WTC11 (cell line): Measurements from ENCODE around the gene LMF1.

Experiments used
- CBFB ChIP-seq: sonication (generic); formaldehyde crosslinking; IDR thresholded peaks from 2 replicates; pipeline ENCODE4 v1.8.1; 2022; ENCODE audit warnings: mild to moderate bottlenecking, low read depth, missing genetic modification reagents
- TF ChIP-seq, protein P1 (sequence below): sonication (generic); formaldehyde crosslinking; conservative IDR thresholded peaks from 2 replicates; pipeline ENCODE4 v1.8.1; 2023; ENCODE audit warnings: mild to moderate bottlenecking, low read depth, missing genetic modification reagents, moderate library complexity
- TF ChIP-seq, protein P2 (sequence below): fragments of 200-600 bp; IDR thresholded peaks from 2 replicates; pipeline ENCODE4 v1.8.0; 2022; ENCODE audit warnings: antibody characterized with exemption
- TF ChIP-seq, protein P3 (sequence below): sonication (generic); formaldehyde crosslinking; IDR thresholded peaks from 2 replicates; pipeline ENCODE4 v1.8.0; 2022; ENCODE audit warnings: mild to moderate bottlenecking, missing genetic modification reagents
- TF ChIP-seq, protein P4 (sequence below): sonication (generic); formaldehyde crosslinking; IDR thresholded peaks from 2 replicates; pipeline ENCODE4 v1.8.1; 2023; ENCODE audit warnings: mild to moderate bottlenecking, missing genetic modification reagents

DNA sequence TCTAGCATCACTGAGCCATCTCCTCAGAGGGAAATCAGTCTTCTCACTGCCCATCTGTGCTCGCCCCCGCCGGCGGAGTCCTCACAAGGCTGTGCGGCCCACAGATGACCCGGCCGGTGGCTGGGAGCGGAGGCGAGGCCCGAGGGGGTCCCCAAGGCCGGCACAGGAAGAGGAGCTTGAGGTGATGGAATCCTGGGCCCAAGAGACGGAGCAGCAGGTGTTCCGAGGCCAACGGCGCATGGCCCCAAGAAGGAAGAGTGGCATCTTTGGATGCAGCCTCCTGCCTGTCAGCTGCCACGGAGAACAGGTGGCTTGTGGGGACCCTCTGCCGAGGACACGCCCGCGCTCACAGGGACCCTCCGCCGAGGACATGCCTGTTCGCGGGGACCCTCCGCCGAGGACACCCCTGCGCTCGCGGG lies 97.5 kb downstream of the LMF1 start:
- TF ChIP-seq, protein P1, sequence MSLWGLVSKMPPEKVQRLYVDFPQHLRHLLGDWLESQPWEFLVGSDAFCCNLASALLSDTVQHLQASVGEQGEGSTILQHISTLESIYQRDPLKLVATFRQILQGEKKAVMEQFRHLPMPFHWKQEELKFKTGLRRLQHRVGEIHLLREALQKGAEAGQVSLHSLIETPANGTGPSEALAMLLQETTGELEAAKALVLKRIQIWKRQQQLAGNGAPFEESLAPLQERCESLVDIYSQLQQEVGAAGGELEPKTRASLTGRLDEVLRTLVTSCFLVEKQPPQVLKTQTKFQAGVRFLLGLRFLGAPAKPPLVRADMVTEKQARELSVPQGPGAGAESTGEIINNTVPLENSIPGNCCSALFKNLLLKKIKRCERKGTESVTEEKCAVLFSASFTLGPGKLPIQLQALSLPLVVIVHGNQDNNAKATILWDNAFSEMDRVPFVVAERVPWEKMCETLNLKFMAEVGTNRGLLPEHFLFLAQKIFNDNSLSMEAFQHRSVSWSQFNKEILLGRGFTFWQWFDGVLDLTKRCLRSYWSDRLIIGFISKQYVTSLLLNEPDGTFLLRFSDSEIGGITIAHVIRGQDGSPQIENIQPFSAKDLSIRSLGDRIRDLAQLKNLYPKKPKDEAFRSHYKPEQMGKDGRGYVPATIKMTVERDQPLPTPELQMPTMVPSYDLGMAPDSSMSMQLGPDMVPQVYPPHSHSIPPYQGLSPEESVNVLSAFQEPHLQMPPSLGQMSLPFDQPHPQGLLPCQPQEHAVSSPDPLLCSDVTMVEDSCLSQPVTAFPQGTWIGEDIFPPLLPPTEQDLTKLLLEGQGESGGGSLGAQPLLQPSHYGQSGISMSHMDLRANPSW (CRISPR knock-in tag): no peak
- TF ChIP-seq, protein P2, sequence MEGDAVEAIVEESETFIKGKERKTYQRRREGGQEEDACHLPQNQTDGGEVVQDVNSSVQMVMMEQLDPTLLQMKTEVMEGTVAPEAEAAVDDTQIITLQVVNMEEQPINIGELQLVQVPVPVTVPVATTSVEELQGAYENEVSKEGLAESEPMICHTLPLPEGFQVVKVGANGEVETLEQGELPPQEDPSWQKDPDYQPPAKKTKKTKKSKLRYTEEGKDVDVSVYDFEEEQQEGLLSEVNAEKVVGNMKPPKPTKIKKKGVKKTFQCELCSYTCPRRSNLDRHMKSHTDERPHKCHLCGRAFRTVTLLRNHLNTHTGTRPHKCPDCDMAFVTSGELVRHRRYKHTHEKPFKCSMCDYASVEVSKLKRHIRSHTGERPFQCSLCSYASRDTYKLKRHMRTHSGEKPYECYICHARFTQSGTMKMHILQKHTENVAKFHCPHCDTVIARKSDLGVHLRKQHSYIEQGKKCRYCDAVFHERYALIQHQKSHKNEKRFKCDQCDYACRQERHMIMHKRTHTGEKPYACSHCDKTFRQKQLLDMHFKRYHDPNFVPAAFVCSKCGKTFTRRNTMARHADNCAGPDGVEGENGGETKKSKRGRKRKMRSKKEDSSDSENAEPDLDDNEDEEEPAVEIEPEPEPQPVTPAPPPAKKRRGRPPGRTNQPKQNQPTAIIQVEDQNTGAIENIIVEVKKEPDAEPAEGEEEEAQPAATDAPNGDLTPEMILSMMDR: no peak
- TF ChIP-seq, protein P3, sequence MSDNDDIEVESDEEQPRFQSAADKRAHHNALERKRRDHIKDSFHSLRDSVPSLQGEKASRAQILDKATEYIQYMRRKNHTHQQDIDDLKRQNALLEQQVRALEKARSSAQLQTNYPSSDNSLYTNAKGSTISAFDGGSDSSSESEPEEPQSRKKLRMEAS (CRISPR knock-in tag): no peak
- TF ChIP-seq, protein P4, sequence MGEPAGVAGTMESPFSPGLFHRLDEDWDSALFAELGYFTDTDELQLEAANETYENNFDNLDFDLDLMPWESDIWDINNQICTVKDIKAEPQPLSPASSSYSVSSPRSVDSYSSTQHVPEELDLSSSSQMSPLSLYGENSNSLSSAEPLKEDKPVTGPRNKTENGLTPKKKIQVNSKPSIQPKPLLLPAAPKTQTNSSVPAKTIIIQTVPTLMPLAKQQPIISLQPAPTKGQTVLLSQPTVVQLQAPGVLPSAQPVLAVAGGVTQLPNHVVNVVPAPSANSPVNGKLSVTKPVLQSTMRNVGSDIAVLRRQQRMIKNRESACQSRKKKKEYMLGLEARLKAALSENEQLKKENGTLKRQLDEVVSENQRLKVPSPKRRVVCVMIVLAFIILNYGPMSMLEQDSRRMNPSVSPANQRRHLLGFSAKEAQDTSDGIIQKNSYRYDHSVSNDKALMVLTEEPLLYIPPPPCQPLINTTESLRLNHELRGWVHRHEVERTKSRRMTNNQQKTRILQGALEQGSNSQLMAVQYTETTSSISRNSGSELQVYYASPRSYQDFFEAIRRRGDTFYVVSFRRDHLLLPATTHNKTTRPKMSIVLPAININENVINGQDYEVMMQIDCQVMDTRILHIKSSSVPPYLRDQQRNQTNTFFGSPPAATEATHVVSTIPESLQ: no peak
- TF ChIP-seq CBFB (CRISPR knock-in tag): no peak
